GM21529 (cell line): ENCODE measurements around the gene CHP2.
"Not testable (repeated sequence)": the region's sequence is repeated elsewhere in the genome, so short reads cannot be mapped to it uniquely, and the experiment has no call there.

Experiments used
- ATAC-seq: cut with Tn5 transposase; IDR thresholded peaks from one replicate; pipeline ENCODE4 v1.9.1; 2021; ENCODE audit not compliant: unreplicated experiment

The CHP2 gene

GRCh38 chr16:23742766-23743165 is 12.1 kb upstream of the CHP2 start:
- ATAC-seq, result no peak

DNA sequence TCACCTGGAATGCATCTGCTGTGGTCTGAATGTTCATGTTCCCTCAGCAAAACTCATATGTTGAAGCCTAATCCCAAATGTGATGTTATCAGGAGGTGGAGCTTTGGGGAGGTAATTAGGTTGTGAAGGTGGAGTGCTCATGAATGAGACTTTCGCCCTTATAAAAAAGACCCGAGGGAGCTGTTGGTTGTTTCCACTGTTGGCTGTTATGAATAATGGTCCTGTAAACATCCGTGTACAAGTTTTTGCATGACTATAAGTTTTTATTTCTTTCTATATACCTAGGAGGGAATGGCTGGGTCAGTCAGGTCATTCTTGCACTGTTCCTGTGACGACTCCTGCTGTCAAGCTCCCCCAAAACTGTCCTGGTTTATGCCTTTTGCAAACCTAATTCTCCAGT is 9.6 kb upstream of the CHP2 start:
- no peak for ATAC-seq

DNA sequence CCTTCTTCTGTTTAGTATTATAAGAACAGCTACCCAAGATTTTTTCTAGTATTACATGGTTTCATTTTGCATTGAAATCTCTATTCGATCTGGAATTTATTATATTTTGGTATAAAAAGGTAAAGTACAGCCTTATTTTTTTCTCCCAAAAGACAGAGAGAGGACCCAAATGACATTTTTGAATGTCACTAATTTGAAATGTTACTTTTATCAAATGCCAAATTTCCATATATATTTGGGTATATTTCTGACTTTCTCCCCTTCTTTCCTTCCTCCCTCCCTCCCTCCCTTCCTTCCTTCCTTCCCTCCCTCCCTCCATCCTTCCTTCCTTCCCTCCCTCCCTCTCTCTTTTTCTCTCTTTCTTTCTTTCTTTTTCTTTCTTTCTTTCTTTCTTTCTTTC is 6.2 kb upstream of the CHP2 start:
- no peak for ATAC-seq

DNA sequence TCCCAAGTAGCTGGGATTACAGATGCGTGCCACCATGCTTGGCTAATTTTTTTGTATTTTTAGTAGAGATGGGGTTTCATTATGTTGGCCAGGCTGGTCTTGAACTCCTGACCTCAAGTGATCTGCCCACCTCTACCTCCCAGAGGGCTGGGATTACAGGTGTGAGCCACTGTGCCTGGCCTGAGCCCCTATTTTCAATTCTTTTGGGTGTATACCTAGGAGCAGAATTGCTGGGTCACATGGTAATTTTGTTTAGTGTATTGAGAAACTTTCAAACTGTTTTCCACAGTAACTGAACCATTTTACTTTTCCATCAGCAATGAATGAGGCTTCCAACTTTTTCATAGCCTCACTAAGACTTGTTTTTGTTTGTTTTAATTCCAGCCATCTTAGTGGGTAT is 3.8 kb upstream of the CHP2 start:
- ATAC-seq, result not testable (repeated sequence)

- ATAC-seq, result no peak
These were observed 775 bp upstream of the CHP2 start for GRCh38 chr16:23753908-23754593.

GRCh38 chr16:23755484-23755809 is 621 bp downstream of the CHP2 start:
- ATAC-seq, result no peak

- no peak for ATAC-seq
These were observed 2.3 kb downstream of the CHP2 start for GRCh38 chr16:23757116-23757515.

DNA sequence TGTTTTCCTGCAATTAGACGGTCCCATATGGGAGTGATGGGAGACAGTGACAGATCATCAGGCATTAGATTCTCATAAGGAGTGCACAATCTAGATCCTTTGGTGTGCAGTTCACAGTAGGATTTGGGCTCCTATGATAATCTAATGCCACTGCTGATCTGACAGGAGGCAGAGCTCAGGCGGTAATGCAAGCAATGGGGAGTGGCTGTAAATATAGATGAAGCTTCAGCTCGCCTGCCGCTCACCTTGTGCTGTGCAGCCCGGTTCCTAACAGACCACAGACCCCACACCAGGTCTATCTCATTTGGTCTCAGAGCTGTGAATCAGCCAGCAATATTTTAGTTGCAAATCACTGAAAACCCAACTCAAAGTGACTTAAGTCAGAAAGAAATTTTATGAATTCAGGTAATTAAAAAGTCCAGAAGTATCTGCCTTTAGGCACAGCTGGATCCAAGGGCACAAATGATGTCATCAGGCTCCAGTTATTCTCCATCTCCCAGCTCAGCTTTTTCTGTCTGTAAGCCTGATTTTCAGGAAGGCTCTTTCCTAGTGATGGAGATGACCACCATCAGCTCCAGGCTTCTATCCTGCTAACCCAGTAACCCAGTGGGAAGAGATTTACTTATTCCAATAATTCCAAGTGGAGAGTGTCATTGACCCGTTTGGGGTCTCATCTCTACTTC is 3.3 kb downstream of the CHP2 start:
- no peak for ATAC-seq

- no peak for ATAC-seq
These were observed 11.1 kb downstream of the CHP2 start for GRCh38 chr16:23765933-23766332.

- no peak for ATAC-seq
These were observed 13.8 kb downstream of the CHP2 start for GRCh38 chr16:23768581-23768980.

- no peak for ATAC-seq
These were observed 16.2 kb downstream of the CHP2 start for GRCh38 chr16:23771027-23771426.

GRCh38 chr16:23771642-23772041 is 16.8 kb downstream of the CHP2 start:
- ATAC-seq, result no peak

GRCh38 chr16:23773339-23773738 is 18.5 kb downstream of the CHP2 start:
- no peak for ATAC-seq

DNA sequence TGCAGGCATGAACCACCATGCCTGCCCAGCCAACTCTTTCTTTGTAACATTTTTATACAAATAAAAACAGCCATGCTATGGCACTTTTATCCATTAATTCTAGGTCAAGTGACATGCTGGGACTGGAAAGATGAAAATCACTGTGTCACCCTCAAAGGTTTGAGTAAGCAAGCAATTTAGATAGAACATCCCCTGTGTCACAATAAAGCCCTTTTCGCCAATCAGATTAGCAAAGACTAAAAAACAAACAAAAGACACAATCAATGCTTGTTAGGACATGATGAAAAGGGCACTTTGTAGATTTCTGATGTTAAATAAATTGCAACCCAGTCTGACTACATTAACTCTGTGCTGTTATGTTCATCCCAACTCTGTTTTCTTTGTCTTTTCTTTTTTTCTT is 26.4 kb downstream of the CHP2 start:
- ATAC-seq, result no peak

DNA sequence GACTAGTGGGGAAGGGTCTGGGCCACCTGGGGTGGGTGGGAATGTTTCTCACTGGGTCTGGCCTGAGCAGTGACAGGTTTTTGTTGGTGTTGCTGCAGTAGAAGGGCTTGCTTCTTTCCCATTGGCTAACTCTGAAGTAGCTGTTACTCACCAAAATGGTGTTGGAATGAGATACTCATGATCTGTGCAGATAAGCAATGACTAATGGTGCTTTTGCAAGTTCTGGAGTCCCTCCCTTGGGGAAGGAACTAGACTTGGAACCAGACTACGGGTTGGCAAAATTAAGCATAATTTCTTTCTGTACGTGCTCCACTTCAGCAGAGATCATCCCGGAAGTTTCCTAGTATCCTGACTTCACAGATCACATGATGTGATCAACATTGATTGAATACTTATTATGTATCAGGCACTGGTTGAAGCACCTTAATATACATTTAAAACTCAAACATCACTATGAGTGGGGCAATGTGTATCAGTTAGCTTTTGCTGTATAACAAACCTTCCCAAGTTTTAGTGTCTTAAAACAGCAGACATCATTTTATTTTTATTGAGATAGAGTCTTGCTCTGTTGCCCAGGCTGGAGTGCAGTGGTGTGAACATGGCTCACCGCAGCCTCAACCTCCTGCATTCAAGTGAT is 30.1 kb downstream of the CHP2 start:
- no peak for ATAC-seq

DNA sequence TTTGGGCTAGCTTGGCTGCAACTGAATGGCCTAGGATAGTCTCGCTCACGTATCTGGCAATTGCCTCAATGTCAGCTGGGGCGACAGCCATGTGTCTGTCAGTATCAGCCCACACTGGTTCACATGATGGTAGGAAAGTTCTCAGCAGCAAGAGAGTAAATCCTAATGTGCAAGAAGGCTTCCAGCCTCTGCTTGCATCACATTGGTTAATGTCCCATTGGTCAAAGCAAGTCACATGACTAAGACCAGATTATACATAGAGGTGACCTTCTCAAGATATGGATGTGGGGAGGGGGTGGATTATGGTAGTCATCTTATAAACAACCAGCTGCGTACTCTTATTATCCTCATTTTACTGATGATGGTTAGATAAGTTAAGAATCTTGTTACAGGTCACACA is 31.0 kb downstream of the CHP2 start:
- ATAC-seq, result no peak

DNA sequence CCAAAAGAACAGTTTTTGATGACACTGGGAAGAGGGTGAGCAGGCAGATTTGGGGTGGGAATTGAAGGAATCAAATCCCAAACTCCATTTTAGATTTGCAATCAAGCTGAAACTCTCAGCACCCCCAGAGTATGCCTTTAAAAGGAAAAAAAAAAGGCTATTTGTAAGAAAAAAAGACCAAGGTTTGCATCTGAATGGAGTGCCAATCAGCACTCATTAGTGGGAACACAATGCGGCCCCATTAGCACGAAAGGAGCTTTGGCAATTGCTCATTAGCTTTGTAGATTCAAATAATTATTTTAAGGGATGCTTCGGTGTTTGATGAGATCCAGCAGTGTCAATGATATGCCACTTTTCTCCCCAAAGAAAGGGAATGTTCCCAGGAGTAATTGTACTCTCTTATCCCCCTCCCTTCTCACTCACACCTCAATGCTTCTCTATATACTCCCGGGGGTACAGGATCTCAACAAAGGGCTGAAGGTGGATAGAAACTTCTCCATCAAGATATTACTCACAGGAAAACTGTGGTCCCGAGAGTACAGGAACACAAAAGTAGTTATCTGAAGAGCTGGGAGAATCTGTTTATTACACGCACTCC is 32.2 kb downstream of the CHP2 start:
- ATAC-seq, result no peak

DNA sequence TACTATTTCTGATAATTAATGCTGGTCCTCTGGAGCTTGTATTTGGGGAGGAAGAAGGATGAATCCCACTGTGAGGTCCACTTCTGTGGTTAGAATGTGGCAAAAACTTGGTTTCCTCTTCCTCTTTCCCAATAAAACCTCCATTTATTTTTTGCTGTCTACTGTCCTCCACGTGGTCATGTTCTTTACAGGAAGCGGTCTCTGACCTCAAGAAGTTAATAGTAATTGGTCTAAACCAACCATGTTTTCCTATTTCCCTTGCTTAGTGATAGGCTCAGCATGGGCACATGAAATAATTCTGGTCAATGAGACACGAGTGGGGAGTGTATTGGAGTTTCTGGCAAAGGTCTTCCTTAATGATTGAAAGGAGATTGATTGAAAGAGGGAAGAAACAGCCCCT is 33.9 kb downstream of the CHP2 start:
- ATAC-seq, result no peak

DNA sequence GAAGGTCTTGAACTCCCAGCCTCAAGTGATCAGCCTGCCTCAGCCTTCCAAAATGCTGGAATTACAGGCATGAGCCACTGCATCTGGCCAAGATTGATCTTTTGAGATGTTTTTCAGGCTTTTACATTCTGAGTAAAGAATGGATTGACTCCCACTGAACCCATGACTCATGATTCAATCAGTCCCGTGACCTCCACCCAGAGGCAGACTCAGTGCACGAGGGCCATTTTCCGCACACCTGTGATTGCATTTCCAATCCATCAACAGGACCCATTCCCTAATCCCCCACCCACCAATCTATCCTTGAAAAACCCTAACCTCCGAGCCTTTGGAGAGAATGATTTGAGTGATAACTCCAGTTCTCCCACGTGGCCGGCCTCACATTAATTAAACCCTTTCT is 40.6 kb downstream of the CHP2 start:
- ATAC-seq, result no peak

DNA sequence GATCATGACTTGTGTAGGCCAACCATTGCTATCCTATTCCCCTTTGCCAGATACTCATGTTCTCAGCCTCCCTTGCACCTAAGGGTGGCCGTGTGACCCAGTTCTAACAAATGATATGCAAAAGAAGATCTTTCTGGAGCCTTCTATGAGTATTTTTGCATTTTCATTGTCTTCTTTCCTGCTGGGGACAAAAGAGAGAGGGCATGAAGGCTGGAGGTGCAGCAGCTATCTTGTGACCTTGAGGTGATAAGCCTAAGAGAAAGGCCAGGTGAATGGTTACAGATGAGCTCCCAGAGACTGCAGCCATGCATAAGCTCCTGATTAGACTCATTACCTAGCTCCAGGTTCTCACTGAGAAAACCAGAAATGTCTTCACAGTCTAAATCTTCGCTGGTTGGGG is 42.1 kb downstream of the CHP2 start:
- ATAC-seq, result no peak

DNA sequence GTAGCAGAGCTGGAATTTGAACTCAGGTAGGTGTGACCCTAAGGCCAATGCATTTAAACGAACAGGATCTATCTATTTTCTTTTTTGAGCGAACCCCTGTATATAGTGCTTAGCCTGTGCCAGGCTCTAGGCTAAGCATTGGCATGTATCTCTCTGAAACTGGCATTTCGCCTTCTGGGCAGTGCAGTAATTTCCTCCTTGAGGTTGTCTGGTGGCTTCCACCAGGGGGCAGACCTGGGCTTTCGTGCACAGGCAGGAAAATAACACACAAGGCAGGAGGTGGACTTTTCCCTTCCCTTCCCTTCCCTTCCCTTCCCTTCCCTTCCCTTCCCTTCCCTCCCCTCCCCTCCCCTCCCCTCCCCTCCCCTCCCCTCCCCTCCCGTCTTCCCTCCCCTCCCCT is 46.6 kb downstream of the CHP2 start:
- ATAC-seq, result no peak

- no peak for ATAC-seq
These were observed 48.0 kb downstream of the CHP2 start for GRCh38 chr16:23802776-23803175.
